ENCODE results near the gene PALD1. TPM values are rescaled to one million over a fixed set of nuclear protein-coding genes. Genes with fewer than 3 reads are reported as not detected.

PALD1 gene
- total RNA-seq, 1 experiment from 2014 or later = 34.8 TPM

GRCh38 chr10:70455213-70455630, 23.3 kb upstream of the PALD1 start:
- in situ Hi-C loops (cut with HindIII; ENCODE audit: low sequenced_read_pairs) = no loop called here
- DNase-seq (ENCODE audit: low spot score) = no peak

GRCh38 chr10:70456164-70456563, 22.4 kb upstream of the PALD1 start:
- no peak for DNase-seq (ENCODE audit: low spot score)
- in situ Hi-C loops (cut with HindIII; ENCODE audit: low sequenced_read_pairs) = no loop called here

- in situ Hi-C loops (cut with HindIII; ENCODE audit: low sequenced_read_pairs) = no loop called here
- no peak for DNase-seq (ENCODE audit: low spot score)
Observed at GRCh38 chr10:70457759-70458305, 20.7 kb upstream of the PALD1 start.

- in situ Hi-C loops (cut with HindIII; ENCODE audit: low sequenced_read_pairs) = no loop called here
- DNase-seq (ENCODE audit: low spot score) = peak; percentile 47
Observed at GRCh38 chr10:70458329-70459060, 20.1 kb upstream of the PALD1 start.

- in situ Hi-C loops (cut with HindIII; ENCODE audit: low sequenced_read_pairs) = no loop called here
Observed at GRCh38 chr10:70459061-70459773, 19.4 kb upstream of the PALD1 start.

GRCh38 chr10:70459774-70460490, 18.6 kb upstream of the PALD1 start:
- no peak for DNase-seq (ENCODE audit: low spot score)
- in situ Hi-C loops (cut with HindIII; ENCODE audit: low sequenced_read_pairs) = no loop called here

More at GRCh38 chr10:70459061-70459773, 19.4 kb upstream of the PALD1 start:
- DNase-seq (ENCODE audit: low spot score) = no peak

GRCh38 chr10:70461397-70462348, 16.9 kb upstream of the PALD1 start:
- peak; percentile 78 for DNase-seq (ENCODE audit: low spot score)

GRCh38 chr10:70462349-70462984, 16.1 kb upstream of the PALD1 start:
- in situ Hi-C loops (cut with HindIII; ENCODE audit: low sequenced_read_pairs) = no loop called here

More at GRCh38 chr10:70461397-70462348, 16.9 kb upstream of the PALD1 start:
- in situ Hi-C loops (cut with HindIII; ENCODE audit: low sequenced_read_pairs) = no loop called here

GRCh38 chr10:70465278-70465677, 13.3 kb upstream of the PALD1 start:
- in situ Hi-C loops (cut with HindIII; ENCODE audit: low sequenced_read_pairs) = no loop called here
- DNase-seq (ENCODE audit: low spot score) = no peak

More at GRCh38 chr10:70462349-70462984, 16.1 kb upstream of the PALD1 start:
- peak; percentile 97 for DNase-seq (ENCODE audit: low spot score)

GRCh38 chr10:70465832-70466231, 12.7 kb upstream of the PALD1 start:
- in situ Hi-C loops (cut with HindIII; ENCODE audit: low sequenced_read_pairs) = no loop called here
- DNase-seq (ENCODE audit: low spot score) = no peak

- in situ Hi-C loops (cut with HindIII; ENCODE audit: low sequenced_read_pairs) = no loop called here
- DNase-seq (ENCODE audit: low spot score) = no peak
Observed at GRCh38 chr10:70466951-70467350, 11.6 kb upstream of the PALD1 start.

- in situ Hi-C loops (cut with HindIII; ENCODE audit: low sequenced_read_pairs) = no loop called here
- DNase-seq (ENCODE audit: low spot score) = no peak
Observed at GRCh38 chr10:70472799-70473454, 5.6 kb upstream of the PALD1 start.

- in situ Hi-C loops (cut with HindIII; ENCODE audit: low sequenced_read_pairs) = no loop called here
- DNase-seq (ENCODE audit: low spot score) = no peak
Observed at GRCh38 chr10:70474780-70475179, 3.8 kb upstream of the PALD1 start.

- in situ Hi-C loops (cut with HindIII; ENCODE audit: low sequenced_read_pairs) = no loop called here
- no peak for DNase-seq (ENCODE audit: low spot score)
Observed at GRCh38 chr10:70475661-70476060, 2.9 kb upstream of the PALD1 start.

- DNase-seq (ENCODE audit: low spot score) = no peak
Observed at GRCh38 chr10:70476249-70477035, 2.1 kb upstream of the PALD1 start.

GRCh38 chr10:70477661-70478162, 855 bp upstream of the PALD1 start:
- in situ Hi-C loops (cut with HindIII; ENCODE audit: low sequenced_read_pairs) = no loop called here
- no peak for DNase-seq (ENCODE audit: low spot score)

More at GRCh38 chr10:70476249-70477035, 2.1 kb upstream of the PALD1 start:
- in situ Hi-C loops (cut with HindIII; ENCODE audit: low sequenced_read_pairs) = no loop called here

- no peak for DNase-seq (ENCODE audit: low spot score)
- in situ Hi-C loops (cut with HindIII; ENCODE audit: low sequenced_read_pairs) = no loop called here
Observed at GRCh38 chr10:70479165-70479581, 606 bp downstream of the PALD1 start.

Measured in G401 (cell line).